HepG2 (cell line): ENCODE results near the gene TEKT5. TPM values are rescaled to one million over a fixed set of nuclear protein-coding genes. Genes with fewer than 3 reads are reported as not detected.
A peak's percentile ranks its signal among the peaks of the same experiment; 100 is the strongest.

ENCODE experiments used
- ATAC-seq: fragments of 200-7000 bp; cut with Tn5 transposase; 3 replicates; pipeline ENCODE4 v1.9.1; 2020; ENCODE audit warnings: mild to moderate bottlenecking, moderate library complexity
- BruUV-seq: library from RNA; stranded (reverse); fragments of 400-500 nt; replicated peaks from 2 replicates; lab custom pipeline; 2021; lab: Mats Ljungman, UMichigan
- CTCF ChIA-PET: fragments of 300-600 bp; formaldehyde crosslinking; extraction: SDS; loops from one replicate; lab custom pipeline; 2021; ENCODE audit warnings: low total read pairs, inconsistent platforms, low intra/inter-chr PET ratio; lab: Yijun Ruan, JAX
- POLR2A ChIA-PET: fragments of 350-600 bp; sonication (Branson Sonifier 250); formaldehyde crosslinking; loops from one replicate; lab custom pipeline; 2020; ENCODE audit warnings: antibody characterized with exemption, inconsistent platforms; lab: Yijun Ruan, JAX
- DNase-seq: peaks from one replicate; pipeline ENCODE4 v3.0.0-alpha.2; 2015; ENCODE audit warnings: low spot score
- FAIRE-seq: peaks from 3 replicates; lab custom pipeline; 2011; peaks lifted over from hg19 to GRCh38; lab: Jason Lieb, UNC
- H2AFZ ChIP-seq: one replicate; pipeline ENCODE4 v1.6.1; 2011; ENCODE audit warnings: low read length, inconsistent platforms
- H3K27ac ChIP-seq: fragments of 300-600 bp; 3 replicates; pipeline ENCODE4 v1.8.0; 2011; ENCODE audit warnings: mixed run types, mild to moderate bottlenecking, mixed read lengths, low read length, inconsistent platforms; ENCODE audit not compliant: insufficient read depth; ENCODE audit errors: extremely low read length
- H3K27me3 ChIP-seq, 2 experiments: fragments of 200-600 bp in 1 of 2; 2 replicates in 1 of 2; 3 replicates in 1 of 2; pipeline versions ENCODE4 v1.6.0 to v1.8.0; 2011; ENCODE audit warnings: low read length in 2 of 2, mild to moderate bottlenecking in 2 of 2, moderate library complexity in 2 of 2, inconsistent platforms in 1 of 2; ENCODE audit not compliant: insufficient read depth in 2 of 2, control insufficient read depth in 1 of 2
- H3K36me3 ChIP-seq, 2 experiments: fragments of 200-600 bp in 1 of 2; replicated peaks in 1 of 2; 2 replicates in 1 of 2; 3 replicates in 1 of 2; pipeline versions ENCODE4 v1.5.1 to v1.8.0; 2011; ENCODE audit warnings: low read length in 2 of 2, inconsistent platforms in 1 of 2; ENCODE audit not compliant: insufficient read depth in 2 of 2, control insufficient read depth in 1 of 2
- H3K4me1 ChIP-seq: 2 replicates; pipeline ENCODE4 v1.5.1; 2012; ENCODE audit warnings: low read length, inconsistent platforms; ENCODE audit not compliant: insufficient read depth
- H3K4me2 ChIP-seq: 2 replicates; pipeline ENCODE4 v1.6.0; 2011; ENCODE audit warnings: low read depth, low read length, inconsistent platforms
- H3K4me3 ChIP-seq, 3 experiments: fragments of 200-600 bp in 1 of 3; sonication (generic), shearing (Covaris generic) in 1 of 3; replicated peaks in 1 of 3; 2 replicates each; pipeline ENCODE4 v1.5.1; 2011 to 2016; ENCODE audit warnings: low read length in 3 of 3, inconsistent platforms in 2 of 3, low read depth in 2 of 3, mild to moderate bottlenecking in 2 of 3, control low read depth in 1 of 3, mixed read lengths in 1 of 3; ENCODE audit not compliant: insufficient read depth in 1 of 3
- H3K79me2 ChIP-seq: one replicate; pipeline ENCODE4 v1.6.1; 2011; ENCODE audit warnings: low read length, inconsistent platforms; ENCODE audit not compliant: insufficient read depth
- H3K9ac ChIP-seq: 2 replicates; pipeline ENCODE4 v1.6.0; 2011; ENCODE audit warnings: mild to moderate bottlenecking, low read depth, low read length, inconsistent platforms; ENCODE audit not compliant: insufficient read depth
- H3K9me3 ChIP-seq: 2 replicates; pipeline ENCODE4 v1.5.1; 2012; ENCODE audit warnings: mild to moderate bottlenecking, low read length
- H4K20me1 ChIP-seq: 2 replicates; pipeline ENCODE4 v1.6.0; 2011; ENCODE audit warnings: inconsistent platforms, mild to moderate bottlenecking, low read length, moderate library complexity; ENCODE audit not compliant: insufficient read depth
- BHLHE40 ChIP-seq: IDR thresholded peaks from 2 replicates; pipeline ENCODE4 v1.6.1; 2011; ENCODE audit warnings: low read length, improper control_type of control experiment
- CHCHD3 ChIP-seq: sonication (generic); formaldehyde crosslinking; IDR thresholded peaks from 2 replicates; pipeline ENCODE4 v1.8.0; 2022; ENCODE audit warnings: mild to moderate bottlenecking, missing genetic modification reagents, moderate library complexity
- EED ChIP-seq: sonication (generic); formaldehyde crosslinking; IDR thresholded peaks from 2 replicates; pipeline ENCODE4 v1.5.0; 2020; ENCODE audit warnings: mild to moderate bottlenecking, missing genetic modification reagents
- SP5 ChIP-seq: IDR thresholded peaks from 2 replicates; pipeline ENCODE4 v1.6.1; 2016; ENCODE audit warnings: low read depth, borderline replicate concordance
- U2AF2 ChIP-seq: fragments of 200-400 bp; formaldehyde crosslinking; IDR thresholded peaks from 2 replicates; pipeline ENCODE4 v1.6.1; 2017; ENCODE audit warnings: low read depth, mild to moderate bottlenecking, low read length
- ZNF644 ChIP-seq: IDR thresholded peaks from 2 replicates; pipeline ENCODE4 v1.6.1; 2016; ENCODE audit warnings: low read depth
- ZNF674 ChIP-seq: sonication (generic); formaldehyde crosslinking; IDR thresholded peaks from 2 replicates; pipeline ENCODE4 v1.5.0; 2020; ENCODE audit warnings: low read depth, mild to moderate bottlenecking, missing genetic modification reagents
- ZNF780A ChIP-seq: sonication (generic); formaldehyde crosslinking; IDR thresholded peaks from 2 replicates; pipeline ENCODE4 v1.8.0; 2022; ENCODE audit warnings: mild to moderate bottlenecking, missing genetic modification reagents, moderate library complexity
- whole genome bisulfite sequencing: methylation state at CpG from one replicate; pipeline ENCODE4 v1.1.6; 2017; ENCODE audit warnings: low lambda C conversion rate; 5-methylcytosine and 5-hydroxymethylcytosine counted together
- in situ Hi-C: cut with HindIII; loops from 2 replicates; pipeline ENCODE4 v1.10.0; 2017; ENCODE audit warnings: low pct_unique_long_range_greater_than_20kb; ENCODE audit not compliant: extremely low pct_ligation_motif_present
- intact Hi-C: fragments of 100-400 bp; cut with micrococcal nuclease; formaldehyde crosslinking; loops from one replicate; pipeline ENCODE4 v1.10.0; 2022; ENCODE audit not compliant: unreplicated experiment
- polyA plus RNA-seq, 8 experiments: library from polyadenylated mRNA; depleted of rRNA in 3 of 8; stranded (reverse) in 7 of 8; unstranded in 1 of 8; fragments of >200 nt; fragmentation: Illumina TruSeq in 4 of 8; extraction: Trizol in 4 of 8; gene quantifications; 2 replicates each; pipeline versions ENCODE4 v1.2.1 to v1.2.3, GENCODE V29; 2011 to 2016; ENCODE audit warnings: low read depth in 4 of 8, missing spikeins in 1 of 8, mixed read lengths in 1 of 8; ENCODE audit not compliant: insufficient read depth in 1 of 8
- total RNA-seq, 5 experiments: library from RNA; depleted of rRNA; stranded (reverse); fragments of >200 nt; fragmentation: Illumina TruSeq; extraction: Trizol; gene quantifications; 2 replicates each; pipeline ENCODE4 v1.2.3, GENCODE V29; 2016; ENCODE audit warnings: low read depth in 1 of 5
- TF ChIP-seq, protein P1 (sequence below): sonication (generic); formaldehyde crosslinking; IDR thresholded peaks from 2 replicates; pipeline ENCODE4 v1.8.1; 2023; ENCODE audit warnings: mild to moderate bottlenecking, missing genetic modification reagents
- TF ChIP-seq, protein P2 (sequence below): sonication (generic); formaldehyde crosslinking; IDR thresholded peaks from 2 replicates; pipeline ENCODE4 v1.5.1; 2020; ENCODE audit warnings: mild to moderate bottlenecking, missing genetic modification reagents
- TF ChIP-seq, protein P3 (sequence below): sonication (generic); formaldehyde crosslinking; IDR thresholded peaks from 2 replicates; pipeline ENCODE4 v1.8.1; 2023; ENCODE audit warnings: missing genetic modification reagents, inconsistent platforms, borderline replicate concordance
- TF ChIP-seq, protein P4 (sequence below): sonication (generic); formaldehyde crosslinking; IDR thresholded peaks from 2 replicates; pipeline ENCODE4 v1.4.0; 2020; ENCODE audit warnings: missing genetic modification reagents

Gene TEKT5
- total and polyA plus RNA-seq, 2 of the 13 experiments (the other 11 are each of a cell fraction or from before 2014, with no cell fraction given), result 0.16 TPM; not detected in 1

DNA sequence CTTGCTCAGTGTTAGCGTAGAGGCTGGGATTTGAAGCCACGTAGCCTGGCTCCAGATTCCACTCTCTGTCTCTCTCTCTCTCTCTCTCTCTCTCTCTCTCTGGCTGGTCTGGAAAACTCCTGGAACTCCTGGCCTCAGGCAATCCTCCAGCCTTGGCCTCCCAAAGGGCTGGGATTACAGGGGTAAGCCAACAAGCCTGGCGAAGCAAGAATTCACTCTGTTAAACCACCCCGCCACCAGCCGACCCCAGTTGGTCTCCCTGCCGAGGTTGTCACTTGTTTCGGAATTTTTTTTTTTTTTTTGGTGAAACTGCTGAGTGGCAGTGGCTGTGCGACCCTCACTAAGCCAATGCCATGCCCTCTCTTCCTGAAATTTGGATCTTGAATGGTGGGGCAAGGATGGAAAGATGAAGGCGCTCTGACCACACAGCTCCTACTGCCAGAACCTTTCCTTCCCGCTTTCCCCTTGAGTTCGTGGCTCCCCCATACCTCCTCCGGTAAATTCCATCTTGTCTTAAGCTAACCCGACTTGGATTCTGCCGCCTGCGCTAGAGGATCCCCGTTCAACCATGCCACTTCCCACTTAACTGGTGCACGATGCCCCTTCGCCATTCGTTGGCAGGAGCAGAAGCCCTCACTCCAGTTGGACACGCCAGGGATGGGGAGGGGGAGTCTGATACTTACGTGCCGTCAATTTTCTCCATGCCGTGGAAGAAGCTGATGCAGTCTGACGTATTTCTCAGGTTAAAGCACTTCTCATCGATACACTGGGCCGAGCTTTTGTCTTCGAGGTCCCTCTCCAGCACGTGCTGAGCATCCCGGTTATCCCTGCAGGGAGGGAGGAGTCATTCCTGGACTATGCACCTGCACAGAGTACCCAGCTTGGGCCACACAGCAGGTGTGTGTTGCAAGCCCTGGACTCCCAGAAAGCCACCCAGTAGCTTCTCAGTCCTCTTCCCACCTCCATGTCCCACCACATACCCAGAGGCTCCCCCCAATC, 13.1 kb downstream of the TEKT5 start:
- no peaks in the 10 kb centered on the region for H3K9me3 ChIP-seq
- TF ChIP-seq, protein P1, sequence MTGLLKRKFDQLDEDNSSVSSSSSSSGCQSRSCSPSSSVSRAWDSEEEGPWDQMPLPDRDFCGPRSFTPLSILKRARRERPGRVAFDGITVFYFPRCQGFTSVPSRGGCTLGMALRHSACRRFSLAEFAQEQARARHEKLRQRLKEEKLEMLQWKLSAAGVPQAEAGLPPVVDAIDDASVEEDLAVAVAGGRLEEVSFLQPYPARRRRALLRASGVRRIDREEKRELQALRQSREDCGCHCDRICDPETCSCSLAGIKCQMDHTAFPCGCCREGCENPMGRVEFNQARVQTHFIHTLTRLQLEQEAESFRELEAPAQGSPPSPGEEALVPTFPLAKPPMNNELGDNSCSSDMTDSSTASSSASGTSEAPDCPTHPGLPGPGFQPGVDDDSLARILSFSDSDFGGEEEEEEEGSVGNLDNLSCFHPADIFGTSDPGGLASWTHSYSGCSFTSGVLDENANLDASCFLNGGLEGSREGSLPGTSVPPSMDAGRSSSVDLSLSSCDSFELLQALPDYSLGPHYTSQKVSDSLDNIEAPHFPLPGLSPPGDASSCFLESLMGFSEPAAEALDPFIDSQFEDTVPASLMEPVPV (CRISPR knock-in tag), result 0 out of 2 replicates have a peak, but pooled peaks have one; percentile 40
- TF ChIP-seq EED (CRISPR knock-in tag) (peak; percentile 65; the same call in 1 of the 2 replicates), SP5 (CRISPR knock-in tag) (peak; percentile 37; the same call in 1 of the 2 replicates), CHCHD3 (CRISPR knock-in tag) (0 out of 2 replicates have a peak, but pooled peaks have one; percentile 40), ZNF674 (CRISPR knock-in tag) (no peak), ZNF644 (CRISPR knock-in tag) (no peak), U2AF2 (no peak), ZNF780A (0 out of 2 replicates have a peak, but pooled peaks have one; percentile 21), BHLHE40 (peak; percentile 74)
- TF ChIP-seq, protein P2, sequence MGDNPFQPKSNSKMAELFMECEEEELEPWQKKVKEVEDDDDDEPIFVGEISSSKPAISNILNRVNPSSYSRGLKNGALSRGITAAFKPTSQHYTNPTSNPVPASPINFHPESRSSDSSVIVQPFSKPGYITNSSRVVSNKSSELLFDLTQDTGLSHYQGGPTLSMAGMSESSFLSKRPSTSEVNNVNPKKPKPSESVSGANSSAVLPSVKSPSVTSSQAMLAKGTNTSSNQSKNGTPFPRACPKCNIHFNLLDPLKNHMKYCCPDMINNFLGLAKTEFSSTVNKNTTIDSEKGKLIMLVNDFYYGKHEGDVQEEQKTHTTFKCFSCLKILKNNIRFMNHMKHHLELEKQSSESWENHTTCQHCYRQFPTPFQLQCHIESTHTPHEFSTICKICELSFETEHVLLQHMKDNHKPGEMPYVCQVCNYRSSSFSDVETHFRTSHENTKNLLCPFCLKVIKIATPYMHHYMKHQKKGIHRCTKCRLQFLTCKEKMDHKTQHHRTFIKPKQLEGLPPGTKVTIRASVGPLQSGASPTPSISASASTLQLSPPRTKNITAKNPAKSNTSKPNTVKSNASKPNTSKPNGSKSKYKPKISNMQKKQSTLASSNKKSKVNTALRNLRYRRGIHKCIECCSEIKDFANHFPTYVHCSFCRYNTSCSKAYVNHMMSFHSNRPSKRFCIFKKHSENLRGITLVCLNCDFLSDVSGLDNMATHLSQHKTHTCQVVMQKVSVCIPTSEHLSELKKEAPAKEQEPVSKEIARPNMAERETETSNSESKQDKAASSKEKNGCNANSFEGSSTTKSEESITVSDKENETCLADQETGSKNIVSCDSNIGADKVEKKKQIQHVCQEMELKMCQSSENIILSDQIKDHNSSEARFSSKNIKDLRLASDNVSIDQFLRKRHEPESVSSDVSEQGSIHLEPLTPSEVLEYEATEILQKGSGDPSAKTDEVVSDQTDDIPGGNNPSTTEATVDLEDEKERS (CRISPR knock-in tag), result 0 out of 2 replicates have a peak, but pooled peaks have one; percentile 36
- TF ChIP-seq, protein P3, sequence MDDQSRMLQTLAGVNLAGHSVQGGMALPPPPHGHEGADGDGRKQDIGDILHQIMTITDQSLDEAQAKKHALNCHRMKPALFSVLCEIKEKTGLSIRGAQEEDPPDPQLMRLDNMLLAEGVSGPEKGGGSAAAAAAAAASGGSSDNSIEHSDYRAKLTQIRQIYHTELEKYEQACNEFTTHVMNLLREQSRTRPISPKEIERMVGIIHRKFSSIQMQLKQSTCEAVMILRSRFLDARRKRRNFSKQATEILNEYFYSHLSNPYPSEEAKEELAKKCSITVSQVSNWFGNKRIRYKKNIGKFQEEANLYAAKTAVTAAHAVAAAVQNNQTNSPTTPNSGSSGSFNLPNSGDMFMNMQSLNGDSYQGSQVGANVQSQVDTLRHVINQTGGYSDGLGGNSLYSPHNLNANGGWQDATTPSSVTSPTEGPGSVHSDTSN (CRISPR knock-in tag), result no peak
- TF ChIP-seq, protein P4, sequence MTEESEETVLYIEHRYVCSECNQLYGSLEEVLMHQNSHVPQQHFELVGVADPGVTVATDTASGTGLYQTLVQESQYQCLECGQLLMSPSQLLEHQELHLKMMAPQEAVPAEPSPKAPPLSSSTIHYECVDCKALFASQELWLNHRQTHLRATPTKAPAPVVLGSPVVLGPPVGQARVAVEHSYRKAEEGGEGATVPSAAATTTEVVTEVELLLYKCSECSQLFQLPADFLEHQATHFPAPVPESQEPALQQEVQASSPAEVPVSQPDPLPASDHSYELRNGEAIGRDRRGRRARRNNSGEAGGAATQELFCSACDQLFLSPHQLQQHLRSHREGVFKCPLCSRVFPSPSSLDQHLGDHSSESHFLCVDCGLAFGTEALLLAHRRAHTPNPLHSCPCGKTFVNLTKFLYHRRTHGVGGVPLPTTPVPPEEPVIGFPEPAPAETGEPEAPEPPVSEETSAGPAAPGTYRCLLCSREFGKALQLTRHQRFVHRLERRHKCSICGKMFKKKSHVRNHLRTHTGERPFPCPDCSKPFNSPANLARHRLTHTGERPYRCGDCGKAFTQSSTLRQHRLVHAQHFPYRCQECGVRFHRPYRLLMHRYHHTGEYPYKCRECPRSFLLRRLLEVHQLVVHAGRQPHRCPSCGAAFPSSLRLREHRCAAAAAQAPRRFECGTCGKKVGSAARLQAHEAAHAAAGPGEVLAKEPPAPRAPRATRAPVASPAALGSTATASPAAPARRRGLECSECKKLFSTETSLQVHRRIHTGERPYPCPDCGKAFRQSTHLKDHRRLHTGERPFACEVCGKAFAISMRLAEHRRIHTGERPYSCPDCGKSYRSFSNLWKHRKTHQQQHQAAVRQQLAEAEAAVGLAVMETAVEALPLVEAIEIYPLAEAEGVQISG (CRISPR knock-in tag), result peak; percentile 51; the same call in 1 of the 2 replicates

More for the DNA sequence above, 13.1 kb downstream of the TEKT5 start:
- CTCF ChIA-PET, result no interaction called here
- no peak overlapping the region for H3K9ac ChIP-seq
- H3K4me3 ChIP-seq, result no peak overlapping the region
- WGBS, result 57% methylated on average over 29 of the region's 29 CpGs
- H3K27me3 ChIP-seq, result peaks cover 8 to 38% of the 10 kb centered on the region in 2 experiments; a peak in 3 of 5 replicates
- FAIRE-seq (no peak), DNase-seq (no peak), ATAC-seq (peak; percentile 65)
- no TSS peak for BruUV-seq
- in situ Hi-C loops, result no loop called here
- no peaks in the 10 kb centered on the region for H4K20me1 ChIP-seq
- no peaks in the 10 kb centered on the region for H3K79me2 ChIP-seq
- H3K4me2 ChIP-seq, result no peak overlapping the region
- no peak overlapping the region for H3K27ac ChIP-seq
- POLR2A ChIA-PET, result no interaction called here
- intact Hi-C loops, result no loop called here
- no peaks in the 10 kb centered on the region for H3K36me3 ChIP-seq
- peaks cover 24% of the 10 kb centered on the region for H3K4me1 ChIP-seq
- H2AFZ ChIP-seq, result no peak overlapping the region
